ENCODE data around the gene OAT.

Gene OAT

GRCh38 chr10:124418726-124419501 lies at the start of gene OAT:
OAT (minus strand) TSS chr10:124418923; CDS start chr10:124412171, 6,752 bp downstream.
- DNase-seq = peak; percentile 97

DNA sequence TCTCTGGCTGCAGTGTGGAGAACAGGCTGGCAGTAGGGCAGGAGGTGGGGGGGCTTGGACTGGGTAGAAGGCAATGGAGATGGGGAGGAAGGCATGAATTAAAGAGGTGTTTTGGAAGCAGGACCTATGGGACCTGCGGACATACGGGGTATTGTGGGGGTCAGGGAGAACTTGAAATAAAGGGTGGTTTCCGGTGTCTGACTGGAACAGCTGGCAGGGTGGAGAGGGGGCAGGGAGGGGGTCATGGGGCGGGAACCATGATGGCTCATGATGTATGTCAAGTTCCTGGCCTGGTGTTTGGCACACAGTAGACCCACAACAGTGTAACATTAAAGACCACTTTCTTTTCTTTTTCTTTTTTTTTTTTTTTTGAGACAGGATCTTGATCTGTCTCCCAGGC lies 48.4 kb upstream of the OAT start:
- DNase-seq = no peak

GRCh38 chr10:124465777-124466488 lies 47.2 kb upstream of the OAT start:
- no peak for DNase-seq

- DNase-seq = no peak
These were observed 46.5 kb upstream of the OAT start for GRCh38 chr10:124465003-124465776.

GRCh38 chr10:124464028-124464965 lies 45.6 kb upstream of the OAT start:
- no peak for DNase-seq

- DNase-seq = no peak
These were observed 43.6 kb upstream of the OAT start for GRCh38 chr10:124462348-124462695.

DNA sequence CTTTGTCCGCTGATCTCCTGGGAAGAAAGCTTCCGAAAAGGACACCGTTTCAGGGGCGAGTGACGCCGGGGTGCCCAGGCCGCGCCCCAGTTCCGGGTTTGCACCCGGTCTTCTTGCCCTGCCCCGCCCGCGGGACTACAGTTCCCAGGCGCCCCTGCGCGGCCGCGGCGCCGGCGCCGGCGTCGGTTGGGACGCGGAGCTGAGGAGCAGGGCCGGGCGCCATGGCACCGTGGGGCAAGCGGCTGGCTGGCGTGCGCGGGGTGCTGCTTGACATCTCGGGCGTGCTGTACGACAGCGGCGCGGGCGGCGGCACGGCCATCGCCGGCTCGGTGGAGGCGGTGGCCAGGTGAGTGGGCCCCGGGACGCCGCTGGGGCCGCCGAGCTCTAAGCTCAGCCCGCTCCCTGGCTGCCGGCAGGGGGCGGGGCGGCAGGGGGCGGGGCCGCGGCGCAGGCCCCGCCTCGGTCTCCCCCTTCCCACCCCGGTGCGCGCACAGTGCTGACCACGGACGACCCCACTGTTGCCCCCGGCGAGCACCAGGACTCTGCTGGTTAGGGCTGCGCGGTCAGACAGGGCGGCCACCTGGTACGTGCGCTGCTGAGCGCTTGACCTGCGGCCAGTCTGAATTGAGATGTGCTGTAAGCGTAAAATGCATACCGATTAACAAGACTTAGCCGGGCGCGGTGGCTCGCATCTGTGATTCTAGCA lies 43.1 kb upstream of the OAT start, which contains the start of gene LHPP:
LHPP (plus strand) TSS at position 182 of the 706 bp plus-strand sequence; CDS start at position 222, 40 bp downstream.
- DNase-seq = peak; percentile 91

GRCh38 chr10:124460144-124460543 lies 41.4 kb upstream of the OAT start:
- no peak for DNase-seq

DNA sequence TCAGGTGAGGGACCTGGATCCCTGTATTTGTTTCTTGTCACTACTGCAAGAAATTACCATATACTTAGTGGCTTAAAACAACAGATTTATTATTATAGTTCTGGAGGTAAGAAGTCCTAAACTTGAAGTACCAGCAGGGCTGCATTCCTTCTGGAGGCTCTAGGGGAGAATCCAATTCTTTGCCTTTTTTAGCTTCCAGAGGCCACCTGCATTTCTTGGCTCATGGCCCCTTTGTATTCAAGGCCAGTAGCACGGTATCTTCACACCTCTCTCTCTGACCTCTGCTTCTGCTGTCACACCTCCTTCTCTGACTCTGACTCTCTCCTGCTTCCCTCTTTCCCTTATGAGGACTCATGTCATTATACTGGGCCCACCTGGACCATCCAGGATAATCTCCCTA lies 40.7 kb upstream of the OAT start:
- DNase-seq = no peak

GRCh38 chr10:124458889-124459288 lies 40.2 kb upstream of the OAT start:
- no peak for DNase-seq

DNA sequence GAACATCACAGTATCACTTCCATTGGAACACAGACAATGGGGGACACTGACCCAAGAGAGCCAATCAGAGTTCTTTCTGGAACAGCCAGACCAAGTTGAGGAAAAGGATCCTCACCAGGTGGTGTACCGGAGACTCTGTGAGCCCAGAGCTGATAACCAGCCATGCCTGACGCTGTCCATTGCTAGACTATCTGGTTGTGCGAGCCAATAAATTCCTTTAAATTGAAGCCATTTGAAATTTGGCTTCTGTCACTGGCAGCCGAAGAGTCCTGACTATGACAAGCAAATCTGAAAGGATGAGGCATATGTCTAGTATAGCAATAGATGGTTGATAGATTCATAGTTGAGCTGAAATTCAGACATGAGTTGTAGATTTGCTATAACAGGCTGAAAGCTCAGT lies 39.8 kb upstream of the OAT start:
- DNase-seq = no peak

DNA sequence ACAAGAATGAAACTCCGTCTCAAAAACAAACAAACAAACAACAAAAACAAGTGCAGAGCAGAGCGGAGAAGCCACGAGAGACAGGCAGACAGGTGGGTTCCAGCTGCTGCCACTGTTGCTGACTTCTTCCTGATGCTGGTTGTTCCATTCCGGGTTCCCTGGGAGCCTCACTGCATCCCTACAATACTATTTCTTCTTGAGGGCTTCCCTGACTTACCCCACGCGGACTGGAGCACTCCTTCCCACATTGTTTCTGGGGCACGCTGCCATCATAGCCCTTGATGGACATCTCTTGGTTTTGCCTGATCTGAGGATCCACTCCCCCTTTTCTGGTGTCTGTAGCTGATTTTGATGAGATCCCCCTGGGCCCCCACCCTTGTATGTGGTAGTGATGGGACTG lies 36.7 kb upstream of the OAT start:
- DNase-seq = no peak

DNA sequence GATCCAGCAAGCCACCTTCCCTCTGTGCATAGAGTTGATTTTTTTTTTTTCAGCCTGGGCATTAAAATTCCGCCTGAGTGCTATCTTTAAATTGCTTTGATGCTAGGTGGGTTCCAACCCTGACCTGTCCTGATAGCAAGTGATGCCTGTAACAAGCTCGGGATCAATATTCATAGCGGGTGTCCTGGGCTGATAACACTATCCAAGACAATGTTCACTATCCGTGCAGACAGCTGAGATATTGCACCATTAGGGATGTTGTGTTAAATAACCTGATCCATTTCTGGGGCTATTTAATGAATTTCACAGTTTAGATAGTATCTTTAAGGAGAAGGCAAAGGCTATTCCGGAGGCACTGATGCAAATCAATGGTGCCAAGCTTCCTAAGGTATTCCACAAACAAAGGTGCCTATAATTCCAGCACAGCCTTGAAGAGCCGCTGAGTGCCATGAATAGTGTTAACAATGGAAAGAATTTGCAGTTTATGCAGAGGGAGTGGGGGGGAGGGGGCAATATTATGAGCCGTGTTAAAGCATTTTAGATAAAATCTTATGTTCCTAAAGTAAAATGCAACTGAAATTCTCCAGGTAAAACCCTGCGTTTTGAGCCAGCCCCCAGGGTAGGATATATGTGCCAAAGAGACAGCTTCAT lies 35.4 kb upstream of the OAT start:
- no peak for DNase-seq

DNA sequence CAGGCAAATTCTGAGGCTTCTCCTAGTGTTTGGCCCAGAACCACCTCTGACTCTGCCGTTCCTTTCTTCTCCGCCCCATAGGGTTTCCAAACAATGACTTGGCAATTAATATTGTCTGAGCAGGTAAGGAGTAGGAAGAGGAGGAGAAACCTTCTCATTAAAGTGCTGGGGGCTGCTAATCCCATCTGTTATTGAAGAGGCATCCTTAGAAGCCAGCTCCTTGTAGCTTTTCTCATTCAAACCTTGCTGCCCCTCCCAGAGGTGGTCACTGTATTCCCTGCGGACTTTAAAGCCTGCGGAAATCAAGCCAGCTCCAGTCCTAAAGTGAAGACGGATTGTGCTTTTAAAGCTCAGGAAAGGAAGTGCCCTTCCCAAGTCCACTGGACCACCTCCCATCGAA lies 32.6 kb upstream of the OAT start:
- no peak for DNase-seq

- DNase-seq = no peak
These were observed 32.0 kb upstream of the OAT start for GRCh38 chr10:124450783-124451057.

DNA sequence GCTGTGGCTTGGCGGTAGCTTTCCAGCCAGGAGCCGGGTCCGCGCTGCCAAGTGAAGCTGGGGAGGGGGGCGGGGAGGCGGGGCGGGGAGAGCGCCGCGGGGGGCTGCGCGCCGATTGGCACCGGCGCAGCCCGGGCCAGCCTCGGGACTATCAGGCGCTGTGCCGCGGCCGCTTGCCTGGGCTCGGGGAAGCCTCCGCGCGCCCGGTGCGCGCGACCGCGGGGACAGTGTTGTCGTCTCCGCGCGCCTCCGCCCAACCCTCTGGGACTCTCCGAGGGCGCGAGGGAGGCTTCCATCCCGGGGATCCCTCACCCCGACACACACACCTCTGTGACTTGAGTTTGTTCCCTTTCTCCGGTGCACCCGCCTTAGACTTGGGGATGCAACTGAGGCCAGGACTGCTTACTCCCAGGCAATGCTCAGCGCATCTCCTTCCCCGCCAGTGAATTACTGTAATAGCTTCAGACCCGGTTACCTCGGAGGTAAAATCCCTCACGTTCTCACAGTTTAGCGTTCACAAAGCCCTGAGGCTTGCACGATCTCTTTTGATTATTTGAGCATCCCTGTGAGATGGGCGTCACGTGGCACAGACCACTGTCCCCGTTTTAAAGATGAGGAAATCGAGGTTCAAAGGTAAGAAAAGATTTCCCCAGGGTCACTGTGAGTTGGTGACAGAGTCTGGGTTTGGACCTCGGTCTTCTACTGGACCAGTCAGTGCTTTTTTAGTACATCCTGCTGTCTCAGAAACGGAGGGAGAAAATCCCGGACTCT lies 31.5 kb upstream of the OAT start, which contains the start of gene NKX1-2:
NKX1-2 (minus strand) TSS at position 24 of the 771 bp plus-strand sequence. CDS start 92 bp downstream, outside the sequence.
- DNase-seq = peak; percentile 27

DNA sequence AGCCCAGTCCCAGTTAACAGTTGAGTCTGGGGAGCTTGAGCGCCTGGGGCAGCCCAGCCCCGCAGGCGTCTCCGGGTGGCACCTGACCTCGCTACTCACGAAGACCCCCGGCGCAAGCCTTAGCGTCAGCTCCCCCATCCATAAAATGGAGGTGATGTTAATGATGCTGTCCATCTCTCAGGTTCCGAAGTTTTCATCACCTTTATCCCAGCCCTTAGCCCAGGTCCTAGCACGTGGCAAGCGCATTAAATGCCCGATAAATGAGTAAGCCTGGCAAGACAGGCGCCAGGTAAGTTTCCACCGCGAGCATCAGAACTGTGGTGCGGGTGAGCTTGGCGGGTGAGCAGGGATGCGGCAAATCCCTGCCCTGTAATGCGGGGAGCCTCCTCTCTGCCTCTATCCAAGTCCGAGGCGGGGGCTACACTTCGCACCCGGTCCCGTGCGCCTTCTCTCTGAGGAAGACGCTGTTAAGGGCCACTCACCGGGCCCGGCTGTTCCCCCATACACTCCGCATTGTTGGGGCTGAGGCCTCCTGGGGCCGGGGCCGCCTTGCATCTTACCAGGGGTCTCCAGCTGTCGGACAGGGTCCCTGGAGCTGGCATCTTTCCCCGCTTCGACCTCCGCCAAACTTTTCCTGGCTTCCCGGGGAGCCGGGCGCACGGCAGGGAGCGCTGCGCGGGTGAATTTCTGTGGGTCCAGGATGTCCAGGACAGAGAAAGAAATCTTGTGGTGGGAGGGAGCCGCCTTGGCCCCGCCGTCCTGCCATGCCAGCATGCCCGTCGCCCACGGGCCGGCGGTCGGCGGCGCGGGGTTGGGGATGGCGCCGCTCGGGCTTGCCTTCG lies 30.7 kb upstream of the OAT start:
- DNase-seq = no peak

GRCh38 chr10:124448696-124449169 lies 30.0 kb upstream of the OAT start:
- DNase-seq = no peak

GRCh38 chr10:124447751-124448466 lies 29.2 kb upstream of the OAT start:
- DNase-seq = peak; percentile 31

Data from activated CD4-positive, alpha-beta T cell treated with anti-CD3 and anti-CD28 coated beads for 48 hours (primary cell).